ENCODE measurements around the gene DUSP28. TPM values are rescaled to one million over a fixed set of nuclear protein-coding genes. Genes with fewer than 3 reads are reported as not detected.
"Not testable (repeated sequence)": the region's sequence is repeated elsewhere in the genome, so short reads cannot be mapped to it uniquely, and the experiment has no call there.

The DUSP28 gene
- total RNA-seq = 1 to 10 TPM; 6.0 to 6.2 TPM

GRCh38 chr2:240560084-240560479, at the start of gene DUSP28:
TSS of gene DUSP28 (plus strand) at chr2:240560357. CDS start at chr2:240560685, 328 bp downstream.
- CTCF ChIA-PET = interaction anchor here (1.4 to 1.8 kb wide), 3 partner anchors 21 to 62 kb away, joined by 3 to 14 read pairs (median 9); partner anchors contain the start of gene CAPN10

GRCh38 chr2:240510513-240511210, 49.5 kb upstream of the DUSP28 start:
- POLR2A ChIA-PET = no interaction called here
- CTCF ChIA-PET = no interaction called here

More at GRCh38 chr2:240560084-240560479, at the start of gene DUSP28:
- POLR2A ChIA-PET = interaction anchor here (1.4 to 2.1 kb wide), 4 partner anchors 9 to 45 kb away, joined by 4 to 13 read pairs (median 8); partner anchors contain the start of gene CAPN10

- POLR2A ChIA-PET = no interaction called here
- CTCF ChIA-PET = no interaction called here
These were observed 48.6 kb upstream of the DUSP28 start for GRCh38 chr2:240511351-240512108.

DNA sequence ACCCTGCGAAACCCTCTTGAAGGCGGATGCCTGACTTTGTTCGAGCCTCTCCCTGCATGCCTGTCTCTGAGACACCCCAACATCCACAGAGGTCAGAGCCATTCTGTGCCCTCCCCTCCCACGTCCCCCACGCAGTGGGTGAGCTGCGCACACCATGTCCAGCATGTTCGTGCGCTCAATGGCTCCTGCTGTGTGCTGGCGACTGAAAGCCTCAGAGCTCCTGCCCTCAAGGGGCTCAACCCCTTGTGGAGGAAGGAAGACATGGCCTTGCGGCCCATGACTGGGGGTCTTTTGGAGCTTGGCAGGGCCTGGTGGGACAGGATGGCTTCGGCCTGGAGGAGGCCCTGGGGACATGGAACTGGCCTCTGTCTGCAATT, 48.1 kb upstream of the DUSP28 start:
- CTCF ChIA-PET = no interaction called here

GRCh38 chr2:240512666-240513535, 47.3 kb upstream of the DUSP28 start:
- ChIA-PET CTCF (interaction anchor here (1.3 to 2.8 kb wide), 5 partner anchors 9 to 56 kb away, joined by 3 to 30 read pairs (median 5); partner anchors contain the start of gene RNPEPL1), POLR2A (no interaction called here)

More for the DNA sequence above, 48.1 kb upstream of the DUSP28 start:
- POLR2A ChIA-PET = no interaction called here

DNA sequence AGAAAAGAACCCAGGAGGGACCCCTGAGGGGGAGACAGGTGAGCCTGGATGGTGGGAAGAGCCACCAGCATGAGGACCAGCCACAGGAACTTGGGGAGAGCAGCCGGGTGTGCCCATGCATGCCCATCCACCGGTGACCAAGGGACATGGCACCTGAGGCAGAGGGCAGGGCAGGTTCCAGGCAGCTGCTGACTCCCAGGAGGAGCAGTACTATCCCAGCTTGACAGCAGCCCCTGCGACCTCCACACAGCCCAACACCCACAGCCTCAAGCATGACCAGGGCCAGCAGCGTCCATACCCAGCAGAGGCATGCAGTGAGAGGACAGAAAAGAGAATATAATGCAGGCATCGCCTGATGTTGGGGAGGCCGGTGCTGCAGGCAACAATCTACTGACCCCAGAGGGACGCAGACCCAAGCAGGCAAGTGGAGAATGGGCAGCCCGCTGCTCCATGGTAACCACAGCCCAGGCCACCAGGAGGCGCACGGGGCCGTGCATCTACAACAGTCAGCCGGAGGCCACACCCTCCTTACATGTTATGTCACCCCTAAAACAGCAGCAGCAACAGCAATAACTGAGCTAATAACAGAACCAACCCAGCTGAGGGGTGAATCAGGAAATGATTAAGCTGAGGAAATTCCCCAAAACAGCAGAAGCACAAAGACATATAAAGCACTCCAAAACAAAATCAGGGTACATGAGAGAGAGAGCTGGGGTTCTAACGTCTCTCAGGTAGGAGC, 46.4 kb upstream of the DUSP28 start:
- POLR2A ChIA-PET = interaction anchor here (0.7 to 2.9 kb wide), 3 partner anchors 48 to 216 kb away, joined by 4 to 13 read pairs (median 6); no protein-coding TSS in a partner anchor

GRCh38 chr2:240514631-240515030, 45.5 kb upstream of the DUSP28 start:
- ChIA-PET POLR2A (interaction anchor here (1.3 to 2.9 kb wide), 2 partner anchors 47 to 52 kb away, joined by 6 to 13 read pairs; no protein-coding TSS in a partner anchor), CTCF (interaction anchor here (0.7 to 2.8 kb wide), 17 partner anchors 8 to 326 kb away, joined by 3 to 30 read pairs (median 4); partner anchors contain the start of gene CAPN10)

More for the DNA sequence above, 46.4 kb upstream of the DUSP28 start:
- CTCF ChIA-PET = interaction anchor here (0.6 to 2.8 kb wide), 26 partner anchors 9 to 398 kb away, joined by 3 to 30 read pairs (median 4); partner anchors contain the start of genes CAPN10 and RNPEPL1

- CTCF ChIA-PET = no interaction called here
These were observed 42.8 kb upstream of the DUSP28 start for GRCh38 chr2:240517342-240517741.

DNA sequence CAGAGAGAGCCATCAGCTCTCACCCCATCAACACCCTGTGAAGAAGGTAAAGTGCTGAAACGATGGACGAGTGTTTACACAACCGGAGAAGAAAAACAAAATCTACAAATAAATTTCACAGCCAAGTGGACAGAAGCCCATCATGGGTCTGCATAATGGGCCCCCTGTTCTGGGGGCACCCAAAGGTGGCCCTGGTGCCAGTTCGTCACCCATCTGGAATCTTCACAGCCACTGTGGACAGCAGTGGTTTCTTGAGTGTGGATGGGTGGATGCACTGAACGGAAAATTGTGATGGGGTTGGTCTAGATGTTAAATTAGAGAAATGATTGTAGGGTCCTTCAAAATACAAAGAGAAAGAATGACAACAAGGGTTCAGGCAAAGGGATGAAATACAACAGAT, 41.2 kb upstream of the DUSP28 start:
- CTCF ChIA-PET = interaction anchor here (1.2 kb wide), 1 partner anchor 44 kb away, joined by 4 read pairs; no protein-coding TSS in a partner anchor

More at GRCh38 chr2:240517342-240517741, 42.8 kb upstream of the DUSP28 start:
- POLR2A ChIA-PET = interaction anchor here (1.4 kb wide), 1 partner anchor 69 kb away, joined by 3 read pairs; the partner anchor contains the start of gene CAPN10

GRCh38 chr2:240519396-240520129, 40.6 kb upstream of the DUSP28 start:
- ChIA-PET POLR2A (no interaction called here), CTCF (no interaction called here)

More for the DNA sequence above, 41.2 kb upstream of the DUSP28 start:
- POLR2A ChIA-PET = no interaction called here

GRCh38 chr2:240520130-240520973, 39.8 kb upstream of the DUSP28 start:
- ChIA-PET CTCF (no interaction called here), POLR2A (interaction anchor here (0.6 kb wide), 1 partner anchor 135 kb away, joined by 3 read pairs; no protein-coding TSS in a partner anchor)

- POLR2A ChIA-PET = no interaction called here
- CTCF ChIA-PET = no interaction called here
These were observed 39.2 kb upstream of the DUSP28 start for GRCh38 chr2:240520974-240521350.

DNA sequence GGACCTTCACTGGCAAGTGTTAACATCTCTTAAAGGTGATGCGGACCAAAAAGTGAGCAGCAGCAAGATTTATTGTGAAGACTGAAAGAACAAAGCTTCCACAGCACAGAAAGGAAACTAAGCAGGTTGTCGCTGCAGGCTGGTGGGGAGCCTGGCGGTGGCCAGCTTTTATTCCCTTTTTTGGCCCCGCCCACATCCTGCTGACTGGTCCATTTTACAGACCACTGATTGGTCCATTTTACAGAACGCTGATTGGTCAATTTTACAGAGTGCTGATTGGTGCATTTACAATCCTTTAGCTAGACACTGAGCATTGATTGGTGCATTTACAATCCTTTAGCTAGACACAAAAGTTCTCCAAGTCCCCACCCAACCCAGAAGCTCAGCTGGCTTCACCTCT, 38.3 kb upstream of the DUSP28 start:
- CTCF ChIA-PET = interaction anchor here (1.4 kb wide), 1 partner anchor 8 kb away, joined by 4 read pairs; no protein-coding TSS in a partner anchor
- POLR2A ChIA-PET = not testable (repeated sequence)

DNA sequence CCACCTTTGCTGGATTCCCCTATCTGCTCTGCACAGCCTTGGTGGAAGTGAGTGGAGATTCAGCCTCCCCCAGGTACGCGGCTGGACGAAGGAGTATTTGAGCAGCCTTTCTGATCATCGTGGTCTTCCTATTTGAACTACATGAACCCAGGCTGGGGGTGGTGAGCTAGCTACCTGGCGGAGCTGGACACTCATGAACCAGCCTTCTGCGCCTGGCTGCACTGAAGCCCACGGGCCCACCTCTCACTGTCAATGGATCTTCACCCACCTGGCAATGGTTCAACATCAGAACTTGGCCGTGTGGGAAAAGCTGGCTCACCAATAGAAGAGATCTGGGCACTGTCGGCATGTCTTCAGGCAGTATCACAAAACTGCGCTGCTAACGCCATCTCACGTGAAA, 37.8 kb upstream of the DUSP28 start:
- CTCF ChIA-PET = interaction anchor here (1.4 kb wide), 1 partner anchor 8 kb away, joined by 4 read pairs; no protein-coding TSS in a partner anchor
- POLR2A ChIA-PET = no interaction called here

DNA sequence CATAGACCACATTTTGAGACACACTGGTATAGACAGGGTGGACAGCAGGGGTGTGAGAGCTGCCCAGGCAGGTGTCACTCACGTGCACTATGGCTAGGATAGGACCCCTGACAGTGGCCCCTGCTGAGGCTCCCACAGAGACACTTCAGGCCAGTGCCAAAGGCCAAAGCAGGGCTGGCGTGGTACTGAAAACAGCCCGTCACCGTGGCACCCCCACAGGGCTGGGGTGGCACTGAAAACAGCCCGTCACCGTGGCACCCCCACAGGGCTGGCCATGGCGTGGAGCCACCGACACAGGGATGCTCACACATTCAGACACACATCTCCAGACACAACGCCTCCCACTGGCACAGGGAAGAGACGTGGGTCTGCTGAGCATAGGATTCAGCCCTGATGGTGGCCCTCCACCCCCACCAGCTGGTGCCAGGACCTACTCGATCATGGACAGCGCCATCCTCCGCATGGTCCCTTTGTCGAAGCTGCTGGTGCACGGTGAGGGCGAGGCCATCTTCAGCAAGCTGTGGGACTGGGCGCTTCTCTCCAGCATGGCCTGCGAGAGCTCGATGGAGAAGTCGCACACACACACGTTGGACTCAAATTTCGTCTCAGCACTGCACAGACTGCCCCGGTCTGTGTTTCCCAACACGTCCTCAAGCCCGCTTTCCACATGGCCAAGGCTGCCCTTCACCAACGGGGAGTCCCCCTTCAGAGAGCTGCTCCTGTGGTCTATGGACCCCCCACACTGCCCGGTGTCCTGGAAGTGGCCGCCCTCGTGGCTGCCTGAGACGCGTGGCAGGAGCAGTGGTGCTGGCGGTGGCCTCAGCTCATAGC, 36.5 kb upstream of the DUSP28 start:
- POLR2A ChIA-PET = interaction anchor here (0.5 kb wide), 1 partner anchor 497 kb away, joined by 4 read pairs; no protein-coding TSS in a partner anchor
- CTCF ChIA-PET = interaction anchor here (1.0 kb wide), 1 partner anchor 10 kb away, joined by 3 read pairs; no protein-coding TSS in a partner anchor

All from activated CD8-positive, alpha-beta memory T cell treated with anti-CD3 and anti-CD28 coated beads for 36 hours (primary cell).